H7 (cell line): ENCODE measurements around the gene BMERB1. TPM values are rescaled to one million over a fixed set of nuclear protein-coding genes. Genes with fewer than 3 reads are reported as not detected.
"Not testable (repeated sequence)": the region's sequence is repeated elsewhere in the genome, so short reads cannot be mapped to it uniquely, and the experiment has no call there.

ENCODE experiments used
- DNase-seq: peaks from one replicate; pipeline ENCODE4 v3.0.0; 2012
- H3K27me3 ChIP-seq: 2 replicates; pipeline ENCODE4 v1.6.0; 2011; ENCODE audit warnings: mild to moderate bottlenecking, low read length; ENCODE audit not compliant: control insufficient read depth, insufficient read depth
- H3K36me3 ChIP-seq: replicated peaks from 2 replicates; pipeline ENCODE4 v1.5.1; 2011; ENCODE audit warnings: low read length; ENCODE audit not compliant: control insufficient read depth, insufficient read depth
- H3K4me3 ChIP-seq: 2 replicates; pipeline ENCODE4 v1.5.1; 2011; ENCODE audit warnings: low read depth, mild to moderate bottlenecking, control low read depth, low read length, moderate library complexity; ENCODE audit not compliant: insufficient read depth
- total RNA-seq: library from RNA; depleted of rRNA; stranded (reverse); fragments of >200 nt; shearing (Covaris generic); gene quantifications from 2 replicates; pipeline ENCODE4 v1.2.3, GENCODE V29; 2014

Gene BMERB1
- total RNA-seq, 1 experiment from 2014 or later = 7.8 TPM

DNA sequence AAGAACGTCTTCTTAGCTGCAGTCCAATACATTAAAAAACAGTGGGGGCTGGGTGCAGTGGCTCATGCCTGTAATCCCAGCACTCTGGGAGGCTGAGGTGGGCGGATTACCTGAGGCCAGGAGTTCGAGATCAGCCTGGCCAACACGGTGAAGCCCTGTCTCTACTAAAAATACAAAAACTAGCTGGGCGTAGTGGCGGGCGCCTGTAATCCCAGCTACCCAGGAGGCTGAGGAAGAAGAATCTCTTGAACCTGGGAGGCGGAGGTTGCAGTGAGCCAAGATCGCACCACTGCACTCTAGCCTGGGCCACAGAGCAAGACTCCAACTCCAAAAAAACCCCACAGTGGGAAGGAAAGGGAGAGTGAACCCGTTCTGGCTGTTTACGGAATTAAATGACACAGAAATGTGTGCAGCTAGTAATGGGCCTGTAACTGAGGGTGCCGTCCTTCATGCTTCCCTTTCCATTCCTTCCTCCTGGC lies 172.9 kb downstream of the BMERB1 start:
- not testable (repeated sequence) for H3K4me3 ChIP-seq, H3K27me3 ChIP-seq, DNase-seq
- H3K36me3 ChIP-seq = peaks cover 26% of the 10 kb centered on the region

- Histone ChIP-seq H3K36me3 (peaks cover 30% of the 10 kb centered on the region), H3K4me3 (no peak overlapping the region), H3K27me3 (no peaks in the 10 kb centered on the region)
- DNase-seq = no peak
Observed at GRCh38 chr16:15607700-15608396, 173.5 kb downstream of the BMERB1 start.

- Histone ChIP-seq H3K36me3 (peaks cover 30% of the 10 kb centered on the region), H3K4me3 (no peak overlapping the region), H3K27me3 (no peaks in the 10 kb centered on the region)
- no peak for DNase-seq
Observed at GRCh38 chr16:15608398-15609285, 174.3 kb downstream of the BMERB1 start.

DNA sequence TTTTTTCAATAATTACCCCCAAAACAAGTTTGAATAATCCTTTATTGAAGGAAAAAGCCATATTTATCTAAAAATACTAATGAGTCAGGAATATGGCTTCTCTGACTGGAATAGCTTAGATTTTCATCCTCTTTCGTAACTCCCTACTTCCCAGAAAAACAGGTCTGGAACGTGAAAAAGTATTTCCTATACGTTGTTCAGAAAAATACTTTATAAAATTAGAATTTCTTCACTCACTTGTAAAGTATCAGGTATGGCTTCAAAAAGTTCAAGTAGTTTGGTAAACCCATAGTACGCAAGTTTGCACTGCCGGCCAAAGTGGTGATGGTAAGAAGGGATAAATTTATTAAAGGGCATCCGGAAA lies 174.9 kb downstream of the BMERB1 start:
- Histone ChIP-seq H3K36me3 (peaks cover 28% of the 10 kb centered on the region), H3K27me3 (no peaks in the 10 kb centered on the region), H3K4me3 (no peak overlapping the region)
- no peak for DNase-seq

DNA sequence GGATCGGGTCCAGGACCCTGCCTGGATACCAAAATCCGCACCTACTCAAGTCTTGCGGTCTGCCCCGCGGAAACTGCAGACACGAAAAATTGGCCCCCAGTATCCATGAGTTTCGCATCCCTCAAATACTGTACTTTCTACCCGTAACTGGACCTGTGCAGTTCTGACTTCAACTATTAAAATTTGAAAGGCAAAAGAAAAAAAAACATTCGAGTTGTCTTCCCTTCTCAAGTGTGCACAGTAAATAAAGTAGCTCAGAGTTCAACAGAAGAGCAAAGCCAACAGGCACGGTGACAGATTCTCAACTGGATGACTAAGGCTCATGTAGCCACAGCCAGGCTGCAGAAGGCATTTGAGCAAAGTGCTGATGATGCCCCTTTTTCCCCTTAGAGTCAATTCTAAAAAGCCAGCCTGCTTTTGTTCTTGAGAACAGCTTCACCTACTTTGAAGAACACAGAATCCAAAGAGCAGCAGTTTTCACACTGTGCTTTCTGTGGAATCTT lies 176.0 kb downstream of the BMERB1 start:
- Histone ChIP-seq H3K4me3 (no peak overlapping the region), H3K36me3 (peaks cover 31% of the 10 kb centered on the region), H3K27me3 (no peaks in the 10 kb centered on the region)
- no peak for DNase-seq

GRCh38 chr16:15611610-15612009 lies 177.2 kb downstream of the BMERB1 start:
- Histone ChIP-seq H3K36me3 (peaks cover 32% of the 10 kb centered on the region), H3K4me3 (no peak overlapping the region), H3K27me3 (no peaks in the 10 kb centered on the region)
- DNase-seq = no peak

DNA sequence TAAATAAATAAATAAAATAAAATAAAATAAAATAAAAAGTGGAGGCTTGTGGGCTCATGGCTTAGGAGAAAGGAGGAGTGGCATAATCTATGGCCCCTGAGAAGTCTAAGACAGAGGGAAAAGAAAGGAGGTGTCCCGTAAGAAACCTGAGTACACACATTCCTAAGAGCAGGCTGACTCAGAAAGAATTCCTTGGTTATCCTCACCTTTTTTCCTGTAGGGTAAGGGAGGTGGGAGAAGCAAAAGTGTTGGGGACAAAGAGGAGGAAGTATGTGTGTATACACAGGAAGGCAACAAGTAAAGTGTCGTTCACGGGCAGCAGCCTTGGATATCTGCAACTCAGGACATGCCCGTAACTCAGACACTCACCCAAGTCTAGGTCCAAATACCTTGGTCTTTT lies 179.3 kb downstream of the BMERB1 start:
- no peak for DNase-seq

DNA sequence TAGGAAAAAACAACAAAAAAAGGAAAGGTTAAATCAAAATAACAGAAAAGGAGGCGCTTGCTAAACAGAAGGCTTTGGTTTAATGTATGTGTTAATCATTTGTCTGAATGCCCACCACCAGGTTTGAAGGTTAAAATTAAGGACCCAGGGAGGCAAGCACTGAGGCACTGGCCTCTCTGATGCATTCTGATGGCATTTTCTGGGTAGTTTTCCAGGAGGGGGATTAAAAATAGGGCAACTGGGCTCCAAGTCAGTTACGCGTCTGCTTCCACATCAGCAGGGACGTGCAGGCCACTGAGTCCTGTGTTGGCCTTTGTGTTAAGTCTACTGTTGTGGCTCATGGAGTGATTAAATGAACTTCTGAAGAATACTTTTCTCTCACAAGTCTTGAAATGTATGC lies 181.6 kb downstream of the BMERB1 start:
- no peak for DNase-seq
- Histone ChIP-seq H3K27me3 (no peaks in the 10 kb centered on the region), H3K36me3 (peaks cover 29% of the 10 kb centered on the region), H3K4me3 (no peak overlapping the region)

More for the DNA sequence above, 179.3 kb downstream of the BMERB1 start:
- peaks cover 34% of the 10 kb centered on the region for H3K36me3 ChIP-seq
- no peak overlapping the region for H3K4me3 ChIP-seq
- no peaks in the 10 kb centered on the region for H3K27me3 ChIP-seq

- Histone ChIP-seq H3K36me3 (peaks cover 27% of the 10 kb centered on the region), H3K27me3 (no peaks in the 10 kb centered on the region), H3K4me3 (no peak overlapping the region)
- DNase-seq = no peak
Observed at GRCh38 chr16:15616475-15617165, 182.2 kb downstream of the BMERB1 start.

GRCh38 chr16:15617901-15618300 lies 183.5 kb downstream of the BMERB1 start:
- Histone ChIP-seq H3K36me3 (peaks cover 21% of the 10 kb centered on the region), H3K4me3 (no peak overlapping the region), H3K27me3 (no peaks in the 10 kb centered on the region)
- no peak for DNase-seq

DNA sequence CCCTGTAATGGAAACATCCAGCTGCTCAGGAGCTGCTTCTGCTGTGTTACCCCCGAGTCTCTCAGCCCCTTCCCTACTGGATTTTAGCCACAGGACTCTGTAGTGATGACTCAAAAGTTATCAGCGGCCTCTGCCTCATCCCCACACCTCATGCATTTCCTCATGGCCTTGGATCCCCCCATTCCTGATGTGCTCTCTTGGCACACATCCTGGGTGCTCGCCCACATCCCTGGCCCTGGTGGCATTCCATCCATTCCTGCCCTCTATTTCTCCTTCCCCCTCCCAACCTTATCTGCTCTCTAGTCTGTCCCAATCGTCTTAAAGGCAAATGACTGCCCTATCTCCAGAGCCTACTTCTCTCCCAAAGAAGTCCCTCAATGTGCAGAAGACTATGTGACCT lies 184.0 kb downstream of the BMERB1 start:
- peaks cover 21% of the 10 kb centered on the region for H3K36me3 ChIP-seq

DNA sequence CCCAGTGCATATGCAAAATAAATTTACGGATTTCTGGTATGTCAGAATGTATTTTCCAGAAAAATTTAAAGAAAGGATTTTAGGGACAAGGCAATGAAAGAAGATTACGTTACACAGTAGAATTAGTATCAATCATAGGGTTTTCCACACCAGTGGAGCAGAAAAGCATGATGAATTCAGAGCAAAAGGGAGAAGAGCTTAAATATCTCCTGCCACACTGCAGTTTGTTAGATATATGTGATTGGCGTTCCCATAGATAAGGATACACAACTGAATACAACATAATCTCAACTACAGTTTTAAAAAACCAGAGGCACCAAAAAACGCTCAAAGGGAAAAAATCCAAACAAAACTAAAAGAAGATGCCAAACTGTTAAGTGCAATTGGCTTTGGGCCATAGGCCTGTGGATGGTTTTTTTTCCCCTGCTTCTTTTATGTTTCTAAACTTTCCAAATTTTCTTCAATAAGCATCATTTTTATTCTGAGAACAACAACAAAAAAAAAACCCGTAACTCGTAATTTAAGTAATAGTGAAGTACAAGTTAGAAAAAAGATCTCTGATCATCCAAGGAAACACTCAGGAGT lies 186.3 kb downstream of the BMERB1 start:
- H3K4me3 ChIP-seq = no peak overlapping the region
- no peak for DNase-seq
- no peaks in the 10 kb centered on the region for H3K27me3 ChIP-seq
- peaks cover 26% of the 10 kb centered on the region for H3K36me3 ChIP-seq

More for the DNA sequence above, 184.0 kb downstream of the BMERB1 start:
- H3K4me3 ChIP-seq = no peak overlapping the region
- no peak for DNase-seq
- no peaks in the 10 kb centered on the region for H3K27me3 ChIP-seq

DNA sequence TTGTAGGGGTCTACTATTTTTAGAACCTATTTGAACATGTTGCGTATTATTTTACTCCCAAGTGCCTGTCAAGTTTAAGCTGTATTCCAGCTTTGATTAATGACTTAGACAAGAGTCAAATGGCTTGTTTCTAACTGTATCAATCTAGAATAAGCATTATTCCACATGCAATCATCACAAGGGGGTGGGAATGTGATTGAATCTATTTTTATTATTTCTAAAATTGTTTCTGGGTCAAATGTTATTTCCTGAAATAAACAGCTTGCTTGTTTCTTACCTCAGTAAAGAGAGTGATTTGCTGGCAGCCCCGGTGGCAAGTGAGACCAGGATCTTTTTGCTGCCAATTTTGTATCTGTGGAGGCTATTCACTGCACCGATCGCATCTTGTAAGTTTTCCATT lies 187.1 kb downstream of the BMERB1 start:
- no peak for DNase-seq
- Histone ChIP-seq H3K4me3 (no peak overlapping the region), H3K36me3 (peaks cover 25% of the 10 kb centered on the region), H3K27me3 (no peaks in the 10 kb centered on the region)

- Histone ChIP-seq H3K36me3 (peaks cover 21% of the 10 kb centered on the region), H3K4me3 (no peak overlapping the region), H3K27me3 (no peaks in the 10 kb centered on the region)
- no peak for DNase-seq
Observed at GRCh38 chr16:15621889-15622288, 187.5 kb downstream of the BMERB1 start.
